Astrocyte of the spinal cord (primary cell): Measurements from ENCODE around the gene DMRT3.

Source experiments
- DNase-seq: peaks from one replicate; pipeline ENCODE4 v3.0.0; 2011; ENCODE audit warnings: low read depth, low spot score
- H3K4me3 ChIP-seq: 2 replicates; pipeline ENCODE4 v1.5.1; 2011; ENCODE audit warnings: low read depth, mild to moderate bottlenecking, low read length, moderate library complexity
- in situ Hi-C: cut with HindIII; loops from 2 replicates; pipeline ENCODE4 v1.10.0; 2017; ENCODE audit warnings: low sequenced_read_pairs
- TF ChIP-seq, protein P1 (sequence below): IDR thresholded peaks from 2 replicates; pipeline ENCODE4 v1.5.1; 2012; ENCODE audit warnings: low read depth, mild to moderate bottlenecking, low read length, inconsistent platforms

DMRT3 gene

GRCh38 chr9:974031-974995, 2.1 kb upstream of the DMRT3 start:
- in situ Hi-C loops = no loop called here
- no peak for DNase-seq
- no peak overlapping the region for H3K4me3 ChIP-seq
- TF ChIP-seq, protein P1, sequence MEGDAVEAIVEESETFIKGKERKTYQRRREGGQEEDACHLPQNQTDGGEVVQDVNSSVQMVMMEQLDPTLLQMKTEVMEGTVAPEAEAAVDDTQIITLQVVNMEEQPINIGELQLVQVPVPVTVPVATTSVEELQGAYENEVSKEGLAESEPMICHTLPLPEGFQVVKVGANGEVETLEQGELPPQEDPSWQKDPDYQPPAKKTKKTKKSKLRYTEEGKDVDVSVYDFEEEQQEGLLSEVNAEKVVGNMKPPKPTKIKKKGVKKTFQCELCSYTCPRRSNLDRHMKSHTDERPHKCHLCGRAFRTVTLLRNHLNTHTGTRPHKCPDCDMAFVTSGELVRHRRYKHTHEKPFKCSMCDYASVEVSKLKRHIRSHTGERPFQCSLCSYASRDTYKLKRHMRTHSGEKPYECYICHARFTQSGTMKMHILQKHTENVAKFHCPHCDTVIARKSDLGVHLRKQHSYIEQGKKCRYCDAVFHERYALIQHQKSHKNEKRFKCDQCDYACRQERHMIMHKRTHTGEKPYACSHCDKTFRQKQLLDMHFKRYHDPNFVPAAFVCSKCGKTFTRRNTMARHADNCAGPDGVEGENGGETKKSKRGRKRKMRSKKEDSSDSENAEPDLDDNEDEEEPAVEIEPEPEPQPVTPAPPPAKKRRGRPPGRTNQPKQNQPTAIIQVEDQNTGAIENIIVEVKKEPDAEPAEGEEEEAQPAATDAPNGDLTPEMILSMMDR = no peak

DNA sequence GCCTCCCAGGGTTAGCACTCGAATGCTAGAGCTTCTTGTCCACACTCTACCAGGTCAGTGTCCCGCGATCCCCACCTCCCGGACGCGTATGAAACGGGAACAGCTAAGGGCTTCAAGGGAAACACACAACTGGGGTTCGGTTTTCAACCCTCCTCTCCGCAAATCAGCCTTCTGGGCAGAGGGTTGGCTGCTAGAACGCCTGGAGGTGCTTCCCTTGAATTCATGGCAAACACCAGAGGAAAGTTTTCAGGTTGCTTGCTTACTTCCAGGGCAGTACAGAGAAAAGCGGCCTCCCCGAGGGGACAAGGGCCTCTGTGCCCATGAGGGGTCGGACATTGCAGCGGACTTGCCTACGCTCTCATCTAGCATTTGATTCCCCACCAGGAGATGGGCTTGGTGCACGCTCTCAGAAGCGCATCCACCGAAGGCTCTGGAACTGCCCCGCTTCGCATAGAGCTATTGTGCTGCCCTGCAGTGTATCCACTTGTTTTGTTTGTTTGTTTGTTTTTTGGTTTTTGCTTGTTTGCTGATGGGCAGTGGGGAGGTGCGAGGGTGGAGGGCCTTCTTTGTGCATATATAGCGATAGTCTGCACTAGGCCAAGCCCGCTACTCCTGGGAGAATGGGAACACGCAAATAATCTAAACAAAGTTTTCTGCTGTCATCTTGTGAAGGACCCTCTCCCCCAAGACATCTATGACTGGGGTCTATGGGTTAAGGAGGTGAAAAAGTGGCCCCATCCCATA, 1.3 kb upstream of the DMRT3 start:
- H3K4me3 ChIP-seq = no peak overlapping the region
- in situ Hi-C loops = no loop called here
- TF ChIP-seq, protein P1 = no peak
- DNase-seq = no peak

DNA sequence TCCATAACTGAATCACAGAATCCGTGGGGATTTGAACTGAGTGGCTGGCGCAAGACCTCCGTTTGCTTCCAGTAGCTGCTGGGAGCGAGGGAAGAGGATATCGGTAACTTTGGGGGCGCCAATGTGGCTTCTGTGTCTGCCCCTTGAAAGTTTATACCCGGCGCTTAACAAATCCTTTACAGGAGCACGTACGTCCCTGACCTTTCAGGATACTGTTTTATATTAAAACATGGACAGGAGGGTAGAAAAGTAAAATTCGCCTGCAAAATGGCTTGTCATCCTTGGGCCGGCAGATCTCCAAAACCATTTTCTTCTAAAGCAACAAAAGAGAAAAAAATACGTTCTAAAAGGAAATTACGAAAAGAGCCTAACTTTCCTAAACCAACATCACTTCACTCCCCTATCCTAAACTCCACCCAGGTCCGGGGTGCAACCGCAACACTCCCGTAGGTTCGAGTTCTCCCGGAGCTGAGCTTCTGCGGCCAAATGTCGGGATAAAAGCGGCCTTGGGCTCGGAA, 656 bp upstream of the DMRT3 start:
- DNase-seq = no peak
- in situ Hi-C loops = no loop called here
- TF ChIP-seq, protein P1 = no peak
- no peak overlapping the region for H3K4me3 ChIP-seq

- no peak overlapping the region for H3K4me3 ChIP-seq
Measured at GRCh38 chr9:976943-977837, 735 bp downstream of the DMRT3 start.

GRCh38 chr9:977838-978830, 1.7 kb downstream of the DMRT3 start:
- in situ Hi-C loops = no loop called here

More at GRCh38 chr9:976943-977837, 735 bp downstream of the DMRT3 start:
- in situ Hi-C loops = no loop called here
- DNase-seq = no peak
- TF ChIP-seq, protein P1 = no peak

More at GRCh38 chr9:977838-978830, 1.7 kb downstream of the DMRT3 start:
- DNase-seq = no peak
- TF ChIP-seq, protein P1 = no peak
- no peak overlapping the region for H3K4me3 ChIP-seq
